IMR-90 (cell line): ENCODE measurements around the gene GTF2F1. TPM values are rescaled to one million over a fixed set of nuclear protein-coding genes. Genes with fewer than 3 reads are reported as not detected.

ENCODE experiments used
- ATAC-seq: fragments of 200-7000 bp; cut with Tn5 transposase; 2 replicates; pipeline ENCODE4 v1.9.1; 2020; ENCODE audit warnings: low read depth, mild to moderate bottlenecking, moderate library complexity
- BruUV-seq: library from RNA; stranded (reverse); fragments of 400-500 nt; replicated peaks from 2 replicates; lab custom pipeline; 2021; lab: Mats Ljungman, UMichigan
- CTCF ChIA-PET: fragments of 300-600 bp; formaldehyde crosslinking; extraction: SDS; loops from one replicate; lab custom pipeline; 2021; ENCODE audit warnings: antibody characterized with exemption; lab: Yijun Ruan, JAX
- POLR2A ChIA-PET: fragments of 300-600 bp; sonication (Branson Sonifier 250); formaldehyde crosslinking; loops from one replicate; lab custom pipeline; 2022; ENCODE audit warnings: antibody characterized with exemption; ENCODE audit not compliant: unreplicated experiment; lab: Charles Lee
- DNase-seq: peaks from one replicate; pipeline ENCODE4 v3.0.0; 2013
- H2AFZ ChIP-seq: replicated peaks from 2 replicates; pipeline ENCODE3; 2013; ENCODE audit warnings: low read length, mild to moderate bottlenecking; ENCODE audit not compliant: poor library complexity
- H2AK5ac ChIP-seq: 2 replicates; pipeline ENCODE4 v1.6.1; 2013; ENCODE audit warnings: low read depth, low read length, inconsistent platforms
- H2AK9ac ChIP-seq: replicated peaks from 2 replicates; pipeline ENCODE3; 2013; ENCODE audit warnings: mild to moderate bottlenecking, low read depth, low read length, moderate library complexity; ENCODE audit not compliant: poor library complexity
- H2BK120ac ChIP-seq: 2 replicates; pipeline ENCODE4 v1.6.1; 2013; ENCODE audit warnings: low read depth, low read length, inconsistent platforms
- H2BK15ac ChIP-seq: 3 replicates; pipeline ENCODE4 v1.6.1; 2013; ENCODE audit warnings: low read depth, low read length, inconsistent platforms
- H2BK20ac ChIP-seq: 2 replicates; pipeline ENCODE4 v1.6.1; 2013; ENCODE audit warnings: low read depth, mild to moderate bottlenecking, inconsistent platforms, low read length, moderate library complexity
- H2BK5ac ChIP-seq: 2 replicates; pipeline ENCODE4 v1.6.1; 2013; ENCODE audit warnings: mild to moderate bottlenecking, low read depth, low read length, inconsistent platforms; ENCODE audit not compliant: poor library complexity, severe bottlenecking
- H3K14ac ChIP-seq: replicated peaks from 2 replicates; pipeline ENCODE4 v1.6.1; 2013; ENCODE audit warnings: low read depth, low read length, inconsistent platforms
- H3K18ac ChIP-seq: 2 replicates; pipeline ENCODE4 v1.6.1; 2013; ENCODE audit warnings: low read depth, low read length, control low read depth
- H3K23ac ChIP-seq: 2 replicates; pipeline ENCODE4 v1.6.1; 2013; ENCODE audit warnings: low read depth, low read length, inconsistent platforms
- H3K27ac ChIP-seq: 2 replicates; pipeline ENCODE4 v1.5.1; 2013; ENCODE audit warnings: mild to moderate bottlenecking, control low read depth, low read length; ENCODE audit not compliant: insufficient read depth
- H3K27me3 ChIP-seq: 2 replicates; pipeline ENCODE4 v1.6.1; 2013; ENCODE audit warnings: low read length; ENCODE audit not compliant: control insufficient read depth, insufficient read depth
- H3K36me3 ChIP-seq: 2 replicates; pipeline ENCODE4 v1.6.1; 2013; ENCODE audit warnings: low read length, mixed read lengths; ENCODE audit not compliant: control insufficient read depth, insufficient read depth
- H3K4ac ChIP-seq: 2 replicates; pipeline ENCODE4 v1.6.1; 2013; ENCODE audit warnings: low read depth, low read length, inconsistent platforms
- H3K4me1 ChIP-seq: 2 replicates; pipeline ENCODE4 v1.6.1; 2013; ENCODE audit warnings: low read length, mixed read lengths; ENCODE audit not compliant: control insufficient read depth, insufficient read depth
- H3K4me2 ChIP-seq: 2 replicates; pipeline ENCODE4 v1.6.1; 2013; ENCODE audit warnings: low read depth, mild to moderate bottlenecking, control low read depth, low read length, moderate library complexity
- H3K4me3 ChIP-seq: 2 replicates; pipeline ENCODE4 v1.5.1; 2013; ENCODE audit warnings: low read depth, mild to moderate bottlenecking, control low read depth, low read length, moderate library complexity; ENCODE audit not compliant: insufficient read depth
- H3K56ac ChIP-seq: 2 replicates; pipeline ENCODE4 v1.6.1; 2013; ENCODE audit warnings: low read length, inconsistent platforms; ENCODE audit not compliant: insufficient read depth; ENCODE audit errors: extremely low read depth
- H3K79me1 ChIP-seq, 2 experiments: 2 replicates each; pipeline ENCODE4 v1.6.1; 2013; ENCODE audit warnings: low read length in 2 of 2, inconsistent platforms in 1 of 2, low read depth in 1 of 2
- H3K9ac ChIP-seq: 2 replicates; pipeline ENCODE4 v1.6.1; 2013; ENCODE audit warnings: low read depth, low read length, control low read depth
- H3K9me1 ChIP-seq: 2 replicates; pipeline ENCODE4 v1.6.1; 2013; ENCODE audit warnings: low read length, inconsistent platforms; ENCODE audit not compliant: insufficient read depth
- H3K9me3 ChIP-seq: 2 replicates; pipeline ENCODE4 v1.6.1; 2013; ENCODE audit warnings: low read length; ENCODE audit not compliant: control insufficient read depth, insufficient read depth
- H4K20me1 ChIP-seq: 2 replicates; pipeline ENCODE4 v1.6.1; 2013; ENCODE audit warnings: low read length, inconsistent platforms; ENCODE audit not compliant: insufficient read depth
- H4K5ac ChIP-seq: 2 replicates; pipeline ENCODE4 v1.6.1; 2013; ENCODE audit warnings: mild to moderate bottlenecking, low read depth, low read length, control low read depth
- H4K8ac ChIP-seq, 2 experiments: 2 replicates each; pipeline ENCODE4 v1.6.1; 2013; ENCODE audit warnings: low read depth in 2 of 2, low read length in 2 of 2, control low read depth in 1 of 2, inconsistent platforms in 1 of 2
- H4K91ac ChIP-seq: 2 replicates; pipeline ENCODE4 v1.6.1; 2013; ENCODE audit warnings: low read depth, low read length, inconsistent platforms; ENCODE audit not compliant: insufficient read depth
- RFX5 ChIP-seq: IDR thresholded peaks from 2 replicates; pipeline ENCODE4 v1.8.0; 2012; ENCODE audit warnings: low read depth, mild to moderate bottlenecking, low read length, moderate library complexity
- WGBS, 2 experiments: methylation state at CpG; one replicate each; pipeline versions ENCODE4 v1.1.5 to v1.1.7; 2013; ENCODE audit warnings: missing lambda C conversion rate in 2 of 2; ENCODE audit not compliant: insufficient read length in 1 of 2; ENCODE audit errors: extremely low coverage in 2 of 2; 5-methylcytosine and 5-hydroxymethylcytosine counted together
- dilution Hi-C: fragments of 300-500 bp; cut with HindIII; formaldehyde crosslinking; loops from one replicate; pipeline ENCODE4 v1.14.3; 2018; ENCODE audit warnings: low sequenced_read_pairs; ENCODE audit not compliant: unreplicated experiment
- in situ Hi-C: fragments of 300-500 bp; cut with MboI; formaldehyde crosslinking; loops from 3 replicates; pipeline ENCODE4 v1.14.3; 2019; ENCODE audit warnings: low sequenced_read_pairs, inconsistent platforms, mixed read lengths
- intact Hi-C: fragments of 100-400 bp; cut with micrococcal nuclease; formaldehyde crosslinking; loops from 2 replicates; pipeline ENCODE4 v1.10.0; 2022
- polyA plus RNA-seq, 3 experiments: library from polyadenylated mRNA; depleted of rRNA; stranded (reverse); fragments of >200 nt; gene quantifications; 2 replicates each; pipeline ENCODE4 v1.2.3, GENCODE V29; 2012; ENCODE audit warnings: low replicate concordance in 1 of 3
- total RNA-seq: library from RNA; depleted of rRNA; stranded (reverse); fragments of >200 nt; gene quantifications from 2 replicates; pipeline ENCODE4 v1.2.3, GENCODE V29; 2012

GTF2F1 gene
- total and polyA plus RNA-seq, 2 of the 4 experiments (the other 2 are of a cell fraction): 43.7 to 51.4 TPM

DNA sequence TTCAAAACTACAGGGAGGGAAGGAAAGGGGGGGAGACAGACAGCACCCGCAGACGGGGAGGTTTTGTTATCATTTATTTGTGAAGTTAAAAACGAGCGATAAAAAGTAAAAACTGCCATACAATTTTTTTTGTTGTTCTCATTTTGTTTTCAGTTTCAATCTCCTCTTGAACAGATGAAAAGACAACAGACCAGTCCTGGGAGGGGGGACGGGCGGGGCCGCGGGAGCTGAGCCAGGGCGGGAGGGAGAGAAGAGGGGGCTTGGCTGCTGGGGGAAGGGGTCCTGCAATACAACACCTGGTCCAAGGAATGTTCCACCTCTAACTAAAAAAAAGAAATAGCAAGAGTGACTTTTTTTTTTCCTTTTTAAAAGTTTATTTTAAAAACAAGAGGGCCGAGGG, 20.3 kb upstream of the GTF2F1 start:
- Histone ChIP-seq H2AK9ac (no peak overlapping the region), H3K79me1 (peaks cover 0 to 12% of the 10 kb centered on the region in 2 experiments; a peak in 2 of 4 replicates), H3K9me3 (no peaks in the 10 kb centered on the region), H3K23ac (no peak overlapping the region), H3K36me3 (peaks cover 48% of the 10 kb centered on the region), H3K4me3 (no peak overlapping the region), H4K8ac (no peak overlapping the region), H3K9me1 (no peaks in the 10 kb centered on the region; the same call in 1 of the 2 replicates), H3K27ac (no peak overlapping the region), H3K18ac (no peak overlapping the region), H2AK5ac (no peak overlapping the region), H2BK20ac (no peak overlapping the region), H2BK120ac (no peak overlapping the region), H3K9ac (no peak overlapping the region), H3K56ac (no peak overlapping the region), H3K14ac (no peak overlapping the region), H2AFZ (no peak overlapping the region), H2BK15ac (no peak overlapping the region), H3K4me2 (no peak overlapping the region), H2BK5ac (no peak overlapping the region), H4K20me1 (peaks cover 11% of the 10 kb centered on the region), H4K91ac (no peak overlapping the region), H3K4me1 (no peaks in the 10 kb centered on the region), H4K5ac (no peak overlapping the region), H3K27me3 (no peaks in the 10 kb centered on the region), H3K4ac (no peak overlapping the region)
- no CpG with 5 or more reads among the region's 10 CpGs for WGBS, 2 experiments
- POLR2A ChIA-PET: no interaction called here
- DNase-seq: no peak
- BruUV-seq: no TSS peak
- ATAC-seq: no peak
- CTCF ChIA-PET: no interaction called here
- intact Hi-C loops (loop anchor here (10.0 kb wide), 1 partner anchor 368 kb away; no protein-coding TSS in a partner anchor), in situ Hi-C loops (no loop called here), dilution Hi-C loops (no loop called here)
- TF ChIP-seq RFX5: no peak
